Measurements from ENCODE around the gene DDX27.
A peak's percentile ranks its signal among the peaks of the same experiment; 100 is the strongest.

DDX27 gene

DNA sequence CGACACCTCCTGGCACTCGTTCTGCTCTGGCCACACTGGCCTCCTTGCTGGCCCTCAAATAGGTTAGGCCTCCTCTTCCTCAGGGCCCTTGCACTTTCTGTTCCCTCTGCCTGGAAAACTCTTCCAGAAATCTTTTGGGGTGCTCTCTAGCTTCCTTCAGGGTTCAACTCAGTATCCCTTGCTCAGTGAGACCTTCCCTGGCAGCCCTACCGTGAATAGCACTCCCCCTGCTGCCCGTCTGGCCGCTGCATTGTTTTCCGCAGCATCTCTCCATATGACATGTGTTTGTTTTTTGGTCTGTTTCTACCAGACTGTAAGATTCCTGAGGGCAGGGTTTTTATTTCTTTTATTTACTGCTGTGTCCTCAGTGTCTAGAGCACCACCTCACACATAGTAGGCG, 6.7 kb downstream of the DDX27 start:
- Mint-ChIP-seq H3K9me3 (no peaks in the 10 kb centered on the region), H3K4me3 (no peak overlapping the region), H3K4me1 (ENCODE audit: low read depth) (peaks cover 19% of the 10 kb centered on the region), H3K36me3 (ENCODE audit: low read depth) (peaks cover 76% of the 10 kb centered on the region), H3K27ac (no peak overlapping the region), H3K27me3 (no peaks in the 10 kb centered on the region)

DNA sequence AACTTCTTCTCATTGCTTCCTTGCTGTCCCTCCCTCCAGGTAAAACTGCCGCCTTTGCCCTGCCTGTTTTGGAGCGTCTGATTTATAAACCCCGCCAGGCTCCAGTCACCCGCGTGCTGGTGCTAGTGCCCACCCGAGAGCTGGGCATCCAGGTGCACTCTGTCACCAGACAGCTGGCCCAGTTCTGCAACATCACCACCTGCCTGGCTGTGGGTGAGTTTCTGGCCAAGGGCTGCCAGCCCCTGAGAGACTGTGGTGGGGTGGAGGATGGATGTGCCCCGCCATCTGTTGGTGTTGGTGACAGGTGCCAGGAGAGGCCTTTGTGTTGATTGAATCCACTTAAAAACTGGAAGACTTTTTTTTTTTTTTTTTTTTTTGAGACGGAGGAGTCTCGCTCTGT, 9.5 kb downstream of the DDX27 start:
- Mint-ChIP-seq H3K27me3 (no peaks in the 10 kb centered on the region), H3K9me3 (no peaks in the 10 kb centered on the region), H3K36me3 (ENCODE audit: low read depth) (peaks cover 74% of the 10 kb centered on the region), H3K4me3 (no peak overlapping the region), H3K27ac (no peak overlapping the region), H3K4me1 (ENCODE audit: low read depth) (peaks cover 13% of the 10 kb centered on the region)

DNA sequence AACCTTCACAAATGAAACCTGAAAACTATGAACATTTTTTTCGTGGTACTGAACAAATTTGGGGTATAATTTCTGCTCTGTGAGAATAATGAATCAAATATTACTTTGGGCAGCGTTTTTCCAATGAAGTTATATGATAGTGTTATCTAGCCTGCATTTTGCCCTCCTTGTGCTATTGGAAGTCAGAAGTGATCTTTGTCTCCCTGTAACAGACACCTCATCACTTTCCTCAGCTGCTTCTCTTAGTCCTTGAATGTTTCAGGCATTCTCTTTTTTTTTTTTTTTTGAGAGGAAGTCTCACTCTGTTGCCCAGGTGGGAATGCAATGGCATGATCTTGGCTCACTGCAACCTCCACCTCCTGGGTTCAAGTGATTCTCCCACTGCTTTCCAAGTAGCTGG, 10.2 kb downstream of the DDX27 start:
- Mint-ChIP-seq H3K9me3 (no peaks in the 10 kb centered on the region), H3K4me3 (no peak overlapping the region), H3K4me1 (ENCODE audit: low read depth) (peaks cover 13% of the 10 kb centered on the region), H3K36me3 (ENCODE audit: low read depth) (peaks cover 74% of the 10 kb centered on the region), H3K27me3 (no peaks in the 10 kb centered on the region), H3K27ac (no peak overlapping the region)

DNA sequence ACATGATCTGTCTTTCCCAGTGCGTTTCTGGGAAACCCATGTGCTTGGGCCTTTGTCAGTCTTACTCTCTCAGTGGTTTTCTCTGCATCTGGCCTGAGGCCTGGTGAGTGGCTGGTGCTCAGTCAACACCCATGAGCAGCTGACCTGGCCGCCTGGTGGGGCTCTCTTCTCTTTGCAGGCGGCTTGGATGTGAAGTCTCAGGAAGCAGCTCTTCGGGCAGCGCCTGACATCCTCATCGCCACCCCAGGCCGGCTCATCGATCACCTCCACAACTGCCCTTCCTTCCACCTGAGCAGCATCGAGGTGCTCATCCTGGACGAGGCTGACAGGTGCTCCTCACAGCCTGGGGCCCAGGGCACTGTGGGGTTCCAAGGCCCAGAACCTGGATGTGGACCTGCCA, 10.8 kb downstream of the DDX27 start:
- Mint-ChIP-seq H3K27ac (no peak overlapping the region), H3K36me3 (ENCODE audit: low read depth) (peaks cover 75% of the 10 kb centered on the region), H3K4me1 (ENCODE audit: low read depth) (peaks cover 13% of the 10 kb centered on the region), H3K27me3 (no peaks in the 10 kb centered on the region), H3K4me3 (no peak overlapping the region), H3K9me3 (no peaks in the 10 kb centered on the region)

DNA sequence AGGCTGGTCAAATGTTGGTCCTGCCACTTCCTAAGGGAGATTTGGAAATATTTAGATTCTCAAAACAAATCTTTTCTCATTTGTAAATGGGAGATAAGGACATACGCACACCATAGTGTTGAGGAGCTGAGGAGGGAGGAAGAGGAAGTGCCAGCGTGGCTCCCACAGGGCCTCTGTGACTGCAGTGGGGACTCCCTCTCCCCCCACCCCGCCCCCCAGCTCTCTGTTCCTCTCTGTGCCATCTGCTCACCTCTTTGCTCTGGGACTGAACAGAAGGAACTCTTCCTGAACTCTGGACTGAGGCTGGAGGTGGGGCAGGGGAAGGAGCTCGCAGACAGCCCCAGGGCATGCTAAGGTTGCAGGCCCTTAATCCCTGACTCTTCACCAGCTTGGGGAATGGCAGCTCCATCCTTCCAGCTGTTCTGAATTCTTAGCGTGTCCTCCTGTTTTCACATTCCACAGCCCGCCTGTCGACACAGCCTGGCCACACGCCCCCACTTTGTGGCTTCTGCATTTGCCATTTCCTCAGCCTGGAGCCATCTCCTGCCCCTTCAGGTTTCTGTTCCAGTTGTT, 11.4 kb downstream of the DDX27 start:
- no peaks in the 10 kb centered on the region for H3K27me3 Mint-ChIP-seq
- H3K9me3 Mint-ChIP-seq: no peaks in the 10 kb centered on the region
- H3K4me3 Mint-ChIP-seq: no peak overlapping the region
- peaks cover 13% of the 10 kb centered on the region for H3K4me1 Mint-ChIP-seq (ENCODE audit: low read depth)
- peak overlapping the region; percentile 55 for H3K27ac Mint-ChIP-seq
- H3K36me3 Mint-ChIP-seq (ENCODE audit: low read depth): peaks cover 71% of the 10 kb centered on the region

DNA sequence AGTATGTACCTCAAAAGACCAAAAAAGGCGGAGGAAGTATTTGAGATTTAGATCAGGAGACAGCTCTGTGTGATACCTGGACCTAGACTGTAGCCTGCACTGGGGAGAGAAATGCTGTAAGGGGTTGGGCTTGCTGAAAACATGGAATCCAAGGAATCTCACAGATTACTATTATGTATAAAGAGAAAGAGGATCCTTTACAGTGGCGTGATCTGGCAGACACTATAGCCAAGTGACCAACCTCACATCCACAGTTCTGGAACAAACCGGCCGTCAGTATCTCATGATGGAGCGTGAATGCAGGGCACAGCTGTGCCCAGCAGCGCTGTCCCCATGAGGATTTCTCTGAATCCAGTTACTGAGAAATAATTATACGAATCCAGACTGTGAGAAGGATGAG, 12.3 kb downstream of the DDX27 start:
- peaks cover 13% of the 10 kb centered on the region for H3K4me1 Mint-ChIP-seq (ENCODE audit: low read depth)
- H3K36me3 Mint-ChIP-seq (ENCODE audit: low read depth): peaks cover 69% of the 10 kb centered on the region
- H3K27me3 Mint-ChIP-seq: no peaks in the 10 kb centered on the region
- H3K4me3 Mint-ChIP-seq: no peak overlapping the region
- H3K27ac Mint-ChIP-seq: no peak overlapping the region
- no peaks in the 10 kb centered on the region for H3K9me3 Mint-ChIP-seq

DNA sequence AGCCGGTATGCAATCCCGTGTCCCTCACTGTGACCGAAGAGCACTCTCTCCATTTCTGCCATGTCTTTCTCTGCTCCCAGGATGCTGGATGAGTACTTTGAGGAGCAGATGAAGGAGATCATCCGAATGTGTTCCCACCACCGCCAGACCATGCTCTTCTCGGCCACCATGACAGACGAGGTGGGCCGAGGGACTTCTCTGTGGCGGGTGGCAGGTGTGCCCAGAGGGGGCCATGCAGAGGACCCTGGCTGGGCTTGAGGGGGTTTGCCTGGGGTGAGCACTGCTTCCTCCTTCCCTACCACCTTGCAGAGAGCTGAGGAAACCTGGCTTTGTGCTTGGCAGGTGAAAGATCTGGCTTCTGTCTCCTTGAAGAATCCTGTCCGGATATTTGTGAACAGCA, 14.0 kb downstream of the DDX27 start:
- H3K4me3 Mint-ChIP-seq: no peak overlapping the region
- no peaks in the 10 kb centered on the region for H3K9me3 Mint-ChIP-seq
- no peak overlapping the region for H3K27ac Mint-ChIP-seq
- H3K36me3 Mint-ChIP-seq (ENCODE audit: low read depth): peaks cover 71% of the 10 kb centered on the region
- H3K27me3 Mint-ChIP-seq: no peaks in the 10 kb centered on the region
- H3K4me1 Mint-ChIP-seq (ENCODE audit: low read depth): peaks cover 13% of the 10 kb centered on the region

DNA sequence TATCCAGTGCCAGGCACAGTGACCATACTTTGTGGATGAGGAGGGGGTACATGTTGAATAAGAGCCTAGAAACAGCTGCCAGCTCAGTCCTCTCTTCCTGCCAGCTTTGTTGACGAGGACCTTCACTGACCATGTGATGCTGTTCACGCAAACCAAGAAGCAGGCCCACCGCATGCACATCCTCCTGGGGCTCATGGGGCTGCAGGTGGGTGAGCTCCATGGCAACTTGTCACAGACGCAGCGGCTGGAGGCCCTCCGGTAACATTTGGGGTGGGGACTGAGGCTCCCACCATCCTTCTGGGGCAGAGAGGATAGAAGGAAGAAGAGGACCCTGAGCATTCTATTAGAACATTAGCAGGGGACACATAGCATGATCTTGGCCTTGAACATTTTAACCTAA, 15.6 kb downstream of the DDX27 start:
- peaks cover 70% of the 10 kb centered on the region for H3K36me3 Mint-ChIP-seq (ENCODE audit: low read depth)
- H3K9me3 Mint-ChIP-seq: no peaks in the 10 kb centered on the region
- no peak overlapping the region for H3K4me3 Mint-ChIP-seq
- peaks cover 13% of the 10 kb centered on the region for H3K4me1 Mint-ChIP-seq (ENCODE audit: low read depth)
- H3K27me3 Mint-ChIP-seq: no peaks in the 10 kb centered on the region
- H3K27ac Mint-ChIP-seq: no peak overlapping the region

DNA sequence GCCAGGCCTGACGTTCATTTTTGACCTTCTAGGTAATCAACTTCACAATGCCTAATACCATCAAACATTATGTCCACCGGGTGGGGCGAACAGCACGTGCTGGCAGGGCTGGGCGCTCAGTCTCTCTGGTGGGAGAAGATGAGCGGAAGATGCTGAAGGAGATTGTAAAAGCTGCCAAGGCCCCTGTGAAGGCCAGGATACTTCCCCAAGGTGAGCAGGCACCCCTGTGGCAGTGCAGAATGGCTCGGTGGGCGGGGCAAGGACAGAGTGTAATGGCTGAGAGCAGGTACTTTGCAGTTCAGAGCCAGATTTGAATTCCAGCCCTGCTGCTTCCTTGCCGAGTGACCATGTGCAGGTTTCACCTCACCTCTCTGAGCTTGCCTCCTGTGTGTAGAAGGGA, 17.1 kb downstream of the DDX27 start:
- H3K4me3 Mint-ChIP-seq: no peak overlapping the region
- no peaks in the 10 kb centered on the region for H3K9me3 Mint-ChIP-seq
- H3K27me3 Mint-ChIP-seq: no peaks in the 10 kb centered on the region
- peaks cover 70% of the 10 kb centered on the region for H3K36me3 Mint-ChIP-seq (ENCODE audit: low read depth)
- no peaks in the 10 kb centered on the region for H3K4me1 Mint-ChIP-seq (ENCODE audit: low read depth)
- no peak overlapping the region for H3K27ac Mint-ChIP-seq

DNA sequence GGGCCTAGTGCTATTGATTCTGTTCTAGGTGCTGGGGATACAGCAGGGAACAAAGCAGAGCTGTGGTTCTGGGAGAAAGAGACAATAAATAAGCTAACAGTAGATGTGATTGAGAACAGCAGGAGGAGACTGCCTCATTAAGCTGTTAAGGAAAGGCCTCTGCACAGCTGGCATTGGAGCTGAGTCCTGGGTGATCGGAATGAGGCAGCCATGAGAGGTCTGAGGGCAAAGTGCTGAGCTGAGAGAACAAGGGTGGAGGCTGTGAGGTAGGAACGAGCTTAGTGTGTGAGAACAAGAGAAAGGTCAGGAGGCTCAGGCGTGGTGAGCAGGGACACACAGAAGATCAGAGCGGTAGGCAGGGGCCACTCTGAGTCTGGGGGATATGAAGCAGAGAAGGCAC, 18.3 kb downstream of the DDX27 start:
- Mint-ChIP-seq H3K27ac (peak overlapping the region; percentile 18), H3K4me1 (ENCODE audit: low read depth) (no peaks in the 10 kb centered on the region), H3K36me3 (ENCODE audit: low read depth) (peaks cover 77% of the 10 kb centered on the region), H3K9me3 (no peaks in the 10 kb centered on the region), H3K27me3 (no peaks in the 10 kb centered on the region), H3K4me3 (no peak overlapping the region)

DNA sequence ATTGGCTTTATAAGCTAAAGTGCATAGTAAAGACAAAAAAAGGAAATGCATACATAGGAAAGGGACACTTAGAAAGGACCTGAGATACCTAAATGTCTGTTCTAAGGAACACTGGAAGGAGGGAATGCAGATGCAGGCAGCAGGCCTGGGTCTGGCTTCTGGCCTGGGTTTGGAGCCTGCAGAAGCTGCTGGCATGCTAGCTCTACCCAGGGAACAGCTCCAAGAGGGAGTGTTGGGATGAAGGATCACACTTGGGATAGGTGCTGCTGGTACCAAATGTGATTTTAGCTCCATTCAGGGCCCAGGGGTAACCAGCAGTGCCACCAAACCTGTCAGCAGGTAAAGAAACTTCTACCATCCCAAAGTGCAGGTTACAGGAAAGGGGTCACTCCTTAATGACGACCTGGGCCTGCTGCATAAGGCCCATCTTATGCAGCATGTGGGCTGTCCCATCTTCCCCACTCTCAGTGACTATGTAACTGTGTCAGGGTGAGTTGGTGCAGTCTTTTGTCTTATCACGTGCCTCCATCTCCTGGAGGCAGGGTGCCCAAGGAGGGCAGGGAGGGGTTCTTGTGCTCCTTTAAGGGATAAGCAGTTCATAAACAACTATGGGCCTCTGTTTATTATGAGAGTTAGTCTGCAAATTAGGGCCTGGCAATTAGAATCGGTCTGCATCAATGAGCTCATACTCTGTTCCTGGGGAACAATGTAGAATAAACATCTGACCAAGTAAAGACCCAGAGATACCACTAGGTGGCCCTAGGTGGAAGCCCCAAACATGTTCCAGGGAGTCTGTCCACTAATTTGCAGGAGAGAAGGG, 26.9 kb downstream of the DDX27 start:
- Mint-ChIP-seq H3K36me3 (ENCODE audit: low read depth) (peaks cover 73% of the 10 kb centered on the region), H3K27ac (no peak overlapping the region), H3K4me1 (ENCODE audit: low read depth) (no peaks in the 10 kb centered on the region), H3K4me3 (no peak overlapping the region), H3K27me3 (no peaks in the 10 kb centered on the region), H3K9me3 (no peaks in the 10 kb centered on the region)

DNA sequence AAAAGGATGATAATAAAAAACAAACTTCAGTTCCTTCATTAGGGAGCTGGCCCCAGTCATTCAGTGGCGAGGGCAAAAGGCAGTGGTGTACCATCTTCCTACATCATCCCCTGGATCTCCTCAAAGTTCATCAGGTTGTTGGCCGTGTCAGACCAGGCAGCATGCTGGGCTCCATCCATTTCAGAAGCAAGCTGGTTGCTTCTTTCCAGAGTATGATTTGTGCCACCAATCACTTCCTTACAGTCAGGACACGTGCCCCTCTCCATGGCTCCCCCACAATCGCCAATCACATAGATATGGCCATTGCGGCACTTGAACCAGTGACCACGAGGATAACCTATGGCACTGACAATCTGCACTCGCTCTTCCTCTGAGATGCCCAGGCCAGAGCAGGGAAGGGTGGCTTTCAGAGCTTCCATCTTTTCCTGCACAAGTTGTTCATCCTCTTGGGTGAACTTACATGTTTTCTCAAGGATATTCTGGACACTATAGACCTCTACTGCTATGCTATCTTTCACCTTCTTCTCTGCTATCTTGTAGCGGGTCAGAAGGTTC, 28.0 kb downstream of the DDX27 start:
- H3K36me3 Mint-ChIP-seq (ENCODE audit: low read depth): peaks cover 70% of the 10 kb centered on the region
- no peak overlapping the region for H3K4me3 Mint-ChIP-seq
- H3K27me3 Mint-ChIP-seq: no peaks in the 10 kb centered on the region
- no peaks in the 10 kb centered on the region for H3K4me1 Mint-ChIP-seq (ENCODE audit: low read depth)
- no peaks in the 10 kb centered on the region for H3K9me3 Mint-ChIP-seq
- peak overlapping the region; percentile 66 for H3K27ac Mint-ChIP-seq

DNA sequence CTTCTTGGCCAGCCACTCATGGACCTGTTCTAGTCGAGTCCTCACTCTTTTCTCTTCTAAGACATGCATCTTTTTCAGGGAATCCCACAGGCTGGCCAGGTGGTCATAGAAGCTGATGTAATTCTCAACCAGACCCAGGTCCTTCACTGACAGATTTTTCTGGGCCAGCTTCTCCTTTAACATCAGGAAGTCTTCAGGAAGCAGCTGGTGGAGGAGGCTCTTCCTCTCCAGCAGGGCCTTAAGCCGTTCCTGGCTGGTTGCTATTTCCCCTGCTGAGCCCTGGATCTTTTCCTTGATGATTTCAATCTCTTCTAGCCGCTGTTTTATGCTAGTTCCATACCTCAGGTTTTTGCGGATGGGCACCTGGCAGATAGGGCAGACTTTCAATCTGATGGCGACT, 28.6 kb downstream of the DDX27 start:
- Mint-ChIP-seq H3K27me3 (no peaks in the 10 kb centered on the region), H3K9me3 (no peaks in the 10 kb centered on the region), H3K36me3 (ENCODE audit: low read depth) (peaks cover 72% of the 10 kb centered on the region), H3K4me1 (ENCODE audit: low read depth) (no peaks in the 10 kb centered on the region), H3K27ac (peak overlapping the region; percentile 66), H3K4me3 (no peak overlapping the region)

DNA sequence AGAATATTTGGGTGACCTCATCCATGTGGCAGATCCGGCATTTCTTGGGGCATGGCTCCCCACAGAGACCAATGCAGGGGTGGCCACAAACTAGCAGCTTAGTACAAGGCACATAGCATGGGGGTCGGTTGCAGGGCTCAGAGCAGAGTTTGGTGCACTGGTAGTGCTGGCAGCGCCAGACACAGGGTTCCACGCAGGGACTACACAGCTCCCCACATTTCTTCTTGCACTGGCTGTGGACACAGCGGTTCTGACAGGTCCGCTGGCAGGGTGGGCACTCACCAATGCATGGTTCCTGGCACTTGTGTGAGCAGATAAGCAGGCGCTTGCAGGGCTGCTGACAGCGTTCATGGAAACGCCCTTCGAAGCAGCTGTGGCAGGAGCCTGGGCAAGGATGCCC, 29.1 kb downstream of the DDX27 start:
- H3K36me3 Mint-ChIP-seq (ENCODE audit: low read depth): peaks cover 73% of the 10 kb centered on the region
- no peak overlapping the region for H3K4me3 Mint-ChIP-seq
- no peaks in the 10 kb centered on the region for H3K9me3 Mint-ChIP-seq
- H3K27me3 Mint-ChIP-seq: no peaks in the 10 kb centered on the region
- no peaks in the 10 kb centered on the region for H3K4me1 Mint-ChIP-seq (ENCODE audit: low read depth)
- H3K27ac Mint-ChIP-seq: no peak overlapping the region

DNA sequence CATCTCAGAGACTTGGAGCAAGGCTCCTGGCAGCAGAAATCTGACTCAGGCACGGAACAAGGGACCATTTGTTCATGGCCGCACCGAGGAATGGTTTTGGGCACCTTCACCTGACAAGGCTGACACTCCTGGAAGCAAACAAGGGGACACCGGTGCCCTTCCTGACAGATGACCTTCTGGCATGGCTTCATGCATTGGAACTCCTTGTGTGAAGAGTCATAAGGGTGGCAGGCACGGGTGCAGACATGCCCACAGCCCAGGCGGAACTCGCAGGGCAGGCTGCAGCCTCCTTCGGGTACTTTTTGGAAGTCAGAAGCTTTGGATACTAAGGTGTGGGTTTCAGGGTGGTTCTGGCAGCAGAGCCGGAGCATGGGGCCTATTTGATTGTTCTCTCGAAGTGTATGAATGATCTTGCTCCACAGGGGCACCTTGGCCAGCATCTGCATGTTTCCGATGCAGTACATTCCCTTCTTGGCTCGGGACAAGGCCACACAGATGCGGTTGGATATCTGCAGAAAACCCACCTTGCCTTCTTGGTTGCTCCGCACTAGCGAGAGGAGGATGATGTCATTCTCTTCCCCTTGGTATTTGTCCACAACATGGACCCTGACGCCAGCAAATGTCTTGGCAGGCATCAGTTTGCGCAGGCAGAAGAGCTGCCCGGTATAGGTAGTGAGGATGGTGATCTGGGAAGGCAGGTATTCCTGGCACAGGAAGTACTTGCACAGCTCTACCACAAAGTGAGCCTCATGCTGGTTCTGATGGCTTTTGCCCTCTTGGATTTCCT, 29.9 kb downstream of the DDX27 start:
- Mint-ChIP-seq H3K27ac (no peak overlapping the region), H3K27me3 (no peaks in the 10 kb centered on the region), H3K9me3 (no peaks in the 10 kb centered on the region), H3K4me3 (no peak overlapping the region), H3K4me1 (ENCODE audit: low read depth) (no peaks in the 10 kb centered on the region), H3K36me3 (ENCODE audit: low read depth) (peaks cover 73% of the 10 kb centered on the region)
